ENCODE measurements around the gene COL18A1. TPM values are rescaled to one million over a fixed set of nuclear protein-coding genes. Genes with fewer than 3 reads are reported as not detected.

The COL18A1 gene
- total RNA-seq, 1 experiment from 2014 or later, result 676 TPM

DNA sequence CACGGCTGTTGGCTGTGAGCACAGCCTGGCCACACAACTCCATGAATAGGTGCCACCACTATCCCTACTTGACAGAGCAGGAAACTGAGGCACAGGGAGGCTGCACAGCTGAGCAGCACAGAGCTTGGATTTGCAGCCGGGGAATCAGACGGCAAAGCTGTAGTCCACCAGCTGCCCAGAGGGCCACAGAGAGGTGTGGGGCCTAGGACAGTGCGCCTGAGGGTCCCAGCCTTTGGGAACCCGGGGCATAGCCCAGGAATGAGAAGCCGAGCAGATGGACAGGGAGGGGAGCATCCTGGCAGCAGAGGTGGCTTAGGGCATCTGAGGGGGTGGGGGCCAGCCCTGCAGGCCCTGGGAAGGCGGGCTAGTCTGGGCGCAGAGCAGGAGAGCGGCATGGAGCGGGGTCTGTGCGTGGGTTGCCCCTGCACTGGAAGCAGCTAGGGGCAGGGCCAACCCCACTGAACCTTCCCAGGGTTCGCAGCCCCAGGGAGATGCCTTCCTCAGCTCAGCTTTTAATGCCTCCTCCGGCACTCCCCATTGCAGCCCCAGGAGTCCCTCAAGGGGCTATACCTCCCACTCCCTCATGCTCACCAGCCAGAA lies 46.2 kb upstream of the COL18A1 start:
- intact Hi-C loops (cut with micrococcal nuclease; ENCODE audit: unreplicated experiment) (no loop called here), in situ Hi-C loops (cut with HindIII; ENCODE audit: low pct_unique_long_range_greater_than_20kb, low sequenced_read_pairs) (no loop called here)
- Histone ChIP-seq H3K27ac (ENCODE audit: low read length) (peak overlapping the region; percentile 70), H3K9me3 (ENCODE audit: control insufficient read depth, insufficient read depth, low read depth, low read length) (no peaks in the 10 kb centered on the region), H3K4me3 (ENCODE audit: low read depth in 2 of 2, low read length in 2 of 2) (no peak overlapping the region), H3K4me1 (ENCODE audit: control insufficient read depth, insufficient read depth, low read length) (peaks cover 47% of the 10 kb centered on the region), H3K27me3 (ENCODE audit: control insufficient read depth, insufficient read depth, low read length) (no peaks in the 10 kb centered on the region), H3K36me3 (ENCODE audit: control insufficient read depth, insufficient read depth, low read length) (no peaks in the 10 kb centered on the region)
- BruUV-seq (replicated peaks), result no TSS peak
- no peak for DNase-seq (ENCODE audit: low read depth, low spot score)
- TF ChIP-seq, protein P1, sequence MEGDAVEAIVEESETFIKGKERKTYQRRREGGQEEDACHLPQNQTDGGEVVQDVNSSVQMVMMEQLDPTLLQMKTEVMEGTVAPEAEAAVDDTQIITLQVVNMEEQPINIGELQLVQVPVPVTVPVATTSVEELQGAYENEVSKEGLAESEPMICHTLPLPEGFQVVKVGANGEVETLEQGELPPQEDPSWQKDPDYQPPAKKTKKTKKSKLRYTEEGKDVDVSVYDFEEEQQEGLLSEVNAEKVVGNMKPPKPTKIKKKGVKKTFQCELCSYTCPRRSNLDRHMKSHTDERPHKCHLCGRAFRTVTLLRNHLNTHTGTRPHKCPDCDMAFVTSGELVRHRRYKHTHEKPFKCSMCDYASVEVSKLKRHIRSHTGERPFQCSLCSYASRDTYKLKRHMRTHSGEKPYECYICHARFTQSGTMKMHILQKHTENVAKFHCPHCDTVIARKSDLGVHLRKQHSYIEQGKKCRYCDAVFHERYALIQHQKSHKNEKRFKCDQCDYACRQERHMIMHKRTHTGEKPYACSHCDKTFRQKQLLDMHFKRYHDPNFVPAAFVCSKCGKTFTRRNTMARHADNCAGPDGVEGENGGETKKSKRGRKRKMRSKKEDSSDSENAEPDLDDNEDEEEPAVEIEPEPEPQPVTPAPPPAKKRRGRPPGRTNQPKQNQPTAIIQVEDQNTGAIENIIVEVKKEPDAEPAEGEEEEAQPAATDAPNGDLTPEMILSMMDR (IDR thresholded peaks at IDR 0.05), result no peak
- TF ChIP-seq, protein P2, sequence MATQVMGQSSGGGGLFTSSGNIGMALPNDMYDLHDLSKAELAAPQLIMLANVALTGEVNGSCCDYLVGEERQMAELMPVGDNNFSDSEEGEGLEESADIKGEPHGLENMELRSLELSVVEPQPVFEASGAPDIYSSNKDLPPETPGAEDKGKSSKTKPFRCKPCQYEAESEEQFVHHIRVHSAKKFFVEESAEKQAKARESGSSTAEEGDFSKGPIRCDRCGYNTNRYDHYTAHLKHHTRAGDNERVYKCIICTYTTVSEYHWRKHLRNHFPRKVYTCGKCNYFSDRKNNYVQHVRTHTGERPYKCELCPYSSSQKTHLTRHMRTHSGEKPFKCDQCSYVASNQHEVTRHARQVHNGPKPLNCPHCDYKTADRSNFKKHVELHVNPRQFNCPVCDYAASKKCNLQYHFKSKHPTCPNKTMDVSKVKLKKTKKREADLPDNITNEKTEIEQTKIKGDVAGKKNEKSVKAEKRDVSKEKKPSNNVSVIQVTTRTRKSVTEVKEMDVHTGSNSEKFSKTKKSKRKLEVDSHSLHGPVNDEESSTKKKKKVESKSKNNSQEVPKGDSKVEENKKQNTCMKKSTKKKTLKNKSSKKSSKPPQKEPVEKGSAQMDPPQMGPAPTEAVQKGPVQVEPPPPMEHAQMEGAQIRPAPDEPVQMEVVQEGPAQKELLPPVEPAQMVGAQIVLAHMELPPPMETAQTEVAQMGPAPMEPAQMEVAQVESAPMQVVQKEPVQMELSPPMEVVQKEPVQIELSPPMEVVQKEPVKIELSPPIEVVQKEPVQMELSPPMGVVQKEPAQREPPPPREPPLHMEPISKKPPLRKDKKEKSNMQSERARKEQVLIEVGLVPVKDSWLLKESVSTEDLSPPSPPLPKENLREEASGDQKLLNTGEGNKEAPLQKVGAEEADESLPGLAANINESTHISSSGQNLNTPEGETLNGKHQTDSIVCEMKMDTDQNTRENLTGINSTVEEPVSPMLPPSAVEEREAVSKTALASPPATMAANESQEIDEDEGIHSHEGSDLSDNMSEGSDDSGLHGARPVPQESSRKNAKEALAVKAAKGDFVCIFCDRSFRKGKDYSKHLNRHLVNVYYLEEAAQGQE (IDR thresholded peaks at IDR 0.05; ENCODE audit: insufficient read depth in 1 of 2, low read depth in 2 of 2, low read length in 1 of 2), result no peak
- no peak for TF ChIP-seq SIN3A (IDR thresholded peaks at IDR 0.05; ENCODE audit: borderline replicate concordance, insufficient read depth, low read depth, low read length)
- no peak for TF ChIP-seq POLR2AphosphoS5 (IDR thresholded peaks at IDR 0.05; ENCODE audit: low read depth, low read length)
- no peak for TF ChIP-seq TCF7L2 (IDR thresholded peaks at IDR 0.05; ENCODE audit: low read depth, low read length)
- POLR2A ChIA-PET, result no interaction called here
- CTCF ChIA-PET, result no interaction called here
- no peak for ATAC-seq

DNA sequence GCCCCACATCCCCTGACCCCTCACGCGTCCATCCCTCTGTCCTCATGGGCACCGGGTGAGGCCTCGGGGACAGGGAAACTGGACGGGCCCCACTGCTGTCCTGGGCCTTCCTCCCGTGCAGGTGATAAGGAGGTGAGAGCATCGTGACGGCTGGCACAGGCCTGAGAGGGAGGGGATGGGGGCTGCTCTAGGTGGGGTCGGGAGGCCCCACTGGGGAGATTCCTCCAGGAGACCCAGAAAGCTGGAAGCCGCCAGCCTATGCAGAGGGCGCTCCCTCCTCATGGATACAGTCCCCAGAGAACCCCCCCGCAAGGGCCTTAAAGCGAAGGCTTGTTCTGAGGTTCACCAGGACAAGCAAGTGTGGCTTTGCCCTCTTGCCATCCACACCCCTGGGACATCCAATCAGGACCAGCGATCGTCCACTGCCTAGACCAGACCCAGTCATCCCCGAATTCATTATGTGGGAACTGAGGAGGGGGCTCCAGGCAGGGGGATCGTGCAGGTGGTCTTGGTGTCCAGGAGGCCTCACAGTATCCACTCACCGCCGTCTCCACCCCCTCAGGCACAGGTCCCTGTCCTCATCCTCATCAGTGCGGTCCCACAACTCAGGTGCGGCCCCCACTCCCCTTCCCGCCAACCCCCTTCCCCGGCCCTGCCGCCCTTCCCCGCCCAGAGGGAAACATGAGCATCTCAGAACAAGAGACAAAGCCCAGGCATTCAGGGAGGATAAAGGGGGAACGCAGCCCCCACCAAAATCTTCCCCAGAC lies 45.3 kb upstream of the COL18A1 start:
- Histone ChIP-seq H3K27me3 (ENCODE audit: control insufficient read depth, insufficient read depth, low read length) (no peaks in the 10 kb centered on the region), H3K36me3 (ENCODE audit: control insufficient read depth, insufficient read depth, low read length) (no peaks in the 10 kb centered on the region), H3K27ac (ENCODE audit: low read length) (peak overlapping the region; percentile 69), H3K4me1 (ENCODE audit: control insufficient read depth, insufficient read depth, low read length) (peaks cover 55% of the 10 kb centered on the region), H3K4me3 (ENCODE audit: low read depth in 2 of 2, low read length in 2 of 2) (no peak overlapping the region), H3K9me3 (ENCODE audit: control insufficient read depth, insufficient read depth, low read depth, low read length) (no peaks in the 10 kb centered on the region)
- ChIA-PET POLR2A (no interaction called here), CTCF (no interaction called here)
- TF ChIP-seq, protein P1 (IDR thresholded peaks at IDR 0.05), result no peak
- TF ChIP-seq, protein P2 (IDR thresholded peaks at IDR 0.05; ENCODE audit: insufficient read depth in 1 of 2, low read depth in 2 of 2, low read length in 1 of 2), result no peak
- TF ChIP-seq POLR2AphosphoS5 (IDR thresholded peaks at IDR 0.05; ENCODE audit: low read depth, low read length), result no peak
- no peak for TF ChIP-seq SIN3A (IDR thresholded peaks at IDR 0.05; ENCODE audit: borderline replicate concordance, insufficient read depth, low read depth, low read length)
- no peak for TF ChIP-seq TCF7L2 (IDR thresholded peaks at IDR 0.05; ENCODE audit: low read depth, low read length)
- intact Hi-C loops (cut with micrococcal nuclease; ENCODE audit: unreplicated experiment), result no loop called here
- BruUV-seq (replicated peaks), result no TSS peak
- in situ Hi-C loops (cut with HindIII; ENCODE audit: low pct_unique_long_range_greater_than_20kb, low sequenced_read_pairs), result no loop called here
- DNase-seq (ENCODE audit: low read depth, low spot score) (no peak), ATAC-seq (no peak)

Measured in Panc1 (cell line).